GM15510 (cell line): ENCODE measurements around the gene ENOSF1.

Experiments used
- POLR2A ChIP-seq: IDR thresholded peaks from 3 replicates; pipeline ENCODE4 v1.6.1; 2011; ENCODE audit warnings: borderline replicate concordance; ENCODE audit not compliant: insufficient read length; ENCODE audit errors: extremely low read depth

ENOSF1 gene

DNA sequence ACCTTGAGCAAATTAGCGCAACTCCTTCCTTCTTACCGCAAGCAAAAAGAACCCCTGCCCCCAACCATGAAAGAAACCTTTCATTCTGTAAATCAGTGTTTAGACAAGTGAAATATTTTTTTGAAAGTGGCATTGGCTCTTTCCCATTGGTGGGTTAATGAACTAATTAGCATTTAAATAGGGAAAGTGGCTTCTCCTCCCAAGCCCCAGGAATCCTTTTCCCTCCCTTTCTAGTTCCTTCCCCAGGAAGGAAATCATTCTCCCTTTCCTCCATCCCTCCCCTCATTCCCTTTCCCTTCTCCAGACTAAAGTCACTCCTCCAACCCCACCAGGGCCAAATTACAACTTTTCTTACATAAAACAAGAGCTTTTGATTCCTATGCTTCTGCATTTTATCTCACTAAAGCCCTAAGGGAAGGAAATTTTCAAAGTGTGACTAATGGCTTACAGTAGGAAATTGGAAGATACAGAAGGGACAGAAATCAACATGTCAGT is 77.8 kb downstream of the ENOSF1 start:
- TF ChIP-seq POLR2A: no peak

DNA sequence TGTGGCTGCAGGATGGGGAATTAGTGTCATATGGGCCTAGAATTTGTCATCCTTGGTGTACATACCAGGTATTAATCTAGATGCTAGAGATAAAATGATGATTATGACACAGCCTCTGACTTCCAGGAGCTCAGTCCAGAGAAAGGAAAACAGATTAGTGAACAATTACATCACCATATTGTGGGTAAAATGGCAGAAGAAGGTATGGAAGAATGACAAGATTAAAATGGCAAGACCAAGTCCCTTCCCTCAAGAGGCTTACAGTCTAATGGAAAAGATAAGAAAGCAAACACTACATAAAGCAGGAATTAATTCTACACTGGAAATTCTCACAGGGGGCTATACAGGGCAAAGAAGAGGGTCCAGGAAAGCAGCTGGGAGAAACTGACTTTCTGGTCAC is 80.9 kb downstream of the ENOSF1 start:
- no peak for TF ChIP-seq POLR2A

GRCh38 chr18:629269-630150 is 82.9 kb downstream of the ENOSF1 start:
- TF ChIP-seq POLR2A: no peak

DNA sequence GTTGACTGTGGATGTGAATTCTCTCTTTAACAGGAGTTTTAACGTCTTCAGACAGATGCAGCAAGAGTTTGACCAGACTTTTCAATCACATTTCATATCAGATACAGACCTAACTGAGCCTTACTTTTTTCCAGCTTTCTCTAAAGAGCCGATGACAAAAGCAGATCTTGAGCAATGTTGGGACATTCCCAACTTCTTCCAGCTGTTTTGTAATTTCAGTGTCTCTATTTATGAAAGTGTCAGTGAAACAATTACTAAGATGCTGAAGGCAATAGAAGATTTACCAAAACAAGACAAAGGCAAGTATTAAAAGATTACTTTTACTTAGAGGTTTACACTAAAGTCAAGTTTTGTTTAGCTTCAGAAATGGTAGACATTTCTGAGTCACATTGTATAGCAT is 85.2 kb downstream of the ENOSF1 start:
- no peak for TF ChIP-seq POLR2A

GRCh38 chr18:623761-624620 is 88.4 kb downstream of the ENOSF1 start:
- TF ChIP-seq POLR2A: no peak

GRCh38 chr18:622289-622688 is 90.1 kb downstream of the ENOSF1 start:
- no peak for TF ChIP-seq POLR2A

DNA sequence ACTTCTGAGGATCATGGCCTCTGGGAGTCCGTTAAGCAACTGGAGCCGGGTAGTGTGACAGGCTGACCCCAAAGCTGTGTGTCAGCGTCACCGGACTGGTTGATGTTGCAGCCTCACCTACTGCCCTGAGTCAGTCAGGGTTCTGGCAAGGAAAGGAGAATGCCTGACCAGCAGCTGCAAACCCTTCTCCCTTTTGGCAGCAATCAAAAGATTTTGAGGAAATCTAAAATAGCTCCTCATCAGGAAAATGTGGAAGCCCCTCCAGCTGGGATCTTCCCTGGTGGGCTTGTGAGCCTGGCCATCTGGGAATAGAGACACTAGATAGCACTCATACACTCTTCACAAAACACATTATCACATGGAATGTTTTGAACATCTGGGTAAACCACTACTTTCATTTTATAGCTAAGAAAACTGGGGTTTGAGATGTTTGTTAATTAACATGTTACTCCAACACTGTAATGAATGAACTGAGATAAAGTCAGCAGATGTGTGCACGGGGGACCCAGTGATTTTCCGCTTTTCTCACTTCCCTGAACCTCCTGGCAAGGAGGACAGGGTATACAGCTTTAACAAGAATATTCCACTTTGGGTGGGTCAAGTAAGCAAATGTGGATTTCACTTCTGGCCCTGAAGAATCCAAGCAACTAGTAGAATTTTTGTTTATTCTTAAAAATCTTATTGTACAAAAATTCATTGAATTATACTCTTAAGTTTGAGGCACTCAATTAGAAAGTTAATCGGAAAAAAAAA is 91.0 kb downstream of the ENOSF1 start:
- no peak for TF ChIP-seq POLR2A
